ENCODE measurements around the gene IGSF6. TPM values are rescaled to one million over a fixed set of nuclear protein-coding genes. Genes with fewer than 3 reads are reported as not detected.
A peak's percentile ranks its signal among the peaks of the same experiment; 100 is the strongest.

IGSF6 gene
- total RNA-seq, 1 donor from 2014 or later = 3.6 TPM

GRCh38 chr16:21645261-21645721 is 7.1 kb downstream of the IGSF6 start:
- Histone ChIP-seq H3K4me3 (peak overlapping the region; percentile 55), H3K27ac (replicated peaks) (peak overlapping the region; percentile 68), H3K4me1 (peaks cover 43% of the 10 kb centered on the region), H3K9me3 (replicated peaks) (no peaks in the 10 kb centered on the region), H3K27me3 (ENCODE audit: low read depth) (no peaks in the 10 kb centered on the region), H3K36me3 (no peaks in the 10 kb centered on the region)
- no peak for DNase-seq
- no peak for TF ChIP-seq CTCF (IDR thresholded peaks at IDR 0.05; ENCODE audit: borderline replicate concordance)
- intact Hi-C loops (cut with micrococcal nuclease) = no loop called here

- no peaks in the 10 kb centered on the region for H3K27me3 ChIP-seq (ENCODE audit: low read depth)
- no peaks in the 10 kb centered on the region for H3K36me3 ChIP-seq
- DNase-seq = no peak
- H3K4me3 ChIP-seq = peak overlapping the region; percentile 55
- peak overlapping the region; percentile 68 for H3K27ac ChIP-seq (replicated peaks)
- peaks cover 38% of the 10 kb centered on the region for H3K4me1 ChIP-seq
- intact Hi-C loops (cut with micrococcal nuclease) = no loop called here
- no peak for TF ChIP-seq CTCF (IDR thresholded peaks at IDR 0.05; ENCODE audit: borderline replicate concordance)
- H3K9me3 ChIP-seq (replicated peaks) = no peaks in the 10 kb centered on the region
Observed at GRCh38 chr16:21644674-21645073, 7.7 kb downstream of the IGSF6 start.

- DNase-seq = no peak
- Histone ChIP-seq H3K36me3 (no peaks in the 10 kb centered on the region), H3K9me3 (replicated peaks) (no peaks in the 10 kb centered on the region), H3K27ac (replicated peaks) (no peak overlapping the region), H3K27me3 (ENCODE audit: low read depth) (no peaks in the 10 kb centered on the region), H3K4me1 (peaks cover 38% of the 10 kb centered on the region), H3K4me3 (no peak overlapping the region)
- no peak for TF ChIP-seq CTCF (IDR thresholded peaks at IDR 0.05; ENCODE audit: borderline replicate concordance)
- intact Hi-C loops (cut with micrococcal nuclease) = no loop called here
Observed at GRCh38 chr16:21643785-21644184, 8.6 kb downstream of the IGSF6 start.

- peaks cover 38% of the 10 kb centered on the region for H3K4me1 ChIP-seq
- no peaks in the 10 kb centered on the region for H3K9me3 ChIP-seq (replicated peaks)
- no peak overlapping the region for H3K27ac ChIP-seq (replicated peaks)
- no peaks in the 10 kb centered on the region for H3K36me3 ChIP-seq
- no peak for TF ChIP-seq CTCF (IDR thresholded peaks at IDR 0.05; ENCODE audit: borderline replicate concordance)
- DNase-seq = no peak
- intact Hi-C loops (cut with micrococcal nuclease) = no loop called here
- no peak overlapping the region for H3K4me3 ChIP-seq
- H3K27me3 ChIP-seq (ENCODE audit: low read depth) = no peaks in the 10 kb centered on the region
Observed at GRCh38 chr16:21642861-21643260, 9.5 kb downstream of the IGSF6 start.

- H3K4me3 ChIP-seq = no peak overlapping the region
- TF ChIP-seq CTCF (IDR thresholded peaks at IDR 0.05; ENCODE audit: borderline replicate concordance) = no peak
- no peaks in the 10 kb centered on the region for H3K27me3 ChIP-seq (ENCODE audit: low read depth)
- intact Hi-C loops (cut with micrococcal nuclease) = no loop called here
- H3K4me1 ChIP-seq = peaks cover 38% of the 10 kb centered on the region
- H3K27ac ChIP-seq (replicated peaks) = no peak overlapping the region
- H3K9me3 ChIP-seq (replicated peaks) = no peaks in the 10 kb centered on the region
- DNase-seq = no peak
- H3K36me3 ChIP-seq = no peaks in the 10 kb centered on the region
Observed at GRCh38 chr16:21641916-21642315, 10.5 kb downstream of the IGSF6 start.

- Histone ChIP-seq H3K27me3 (ENCODE audit: low read depth) (no peaks in the 10 kb centered on the region), H3K4me1 (peaks cover 15% of the 10 kb centered on the region), H3K4me3 (no peak overlapping the region), H3K9me3 (replicated peaks) (no peaks in the 10 kb centered on the region), H3K36me3 (no peaks in the 10 kb centered on the region), H3K27ac (replicated peaks) (no peak overlapping the region)
- no peak for DNase-seq
- no peak for TF ChIP-seq CTCF (IDR thresholded peaks at IDR 0.05; ENCODE audit: borderline replicate concordance)
- intact Hi-C loops (cut with micrococcal nuclease) = no loop called here
Observed at GRCh38 chr16:21639493-21639892, 12.9 kb downstream of the IGSF6 start.
